Cardiac muscle cell (in vitro differentiated cells and primary cell): Measurements from ENCODE around the gene CDIPT. TPM values are rescaled to one million over a fixed set of nuclear protein-coding genes. Genes with fewer than 3 reads are reported as not detected.
A peak's percentile ranks its signal among the peaks of the same experiment; 100 is the strongest.

Experiments
- DNase-seq, 2 donors: peaks; one replicate each; pipeline versions ENCODE4 v3.0.0 to v3.0.0-alpha.2; 2010 to 2017; ENCODE audit warnings: low read depth in 1 of 2, low spot score in 1 of 2
- H3K27ac ChIP-seq: fragments of 200-600 bp; sonication (generic); 2 replicates; pipeline ENCODE4 v1.5.1; 2016
- H3K27me3 ChIP-seq: fragments of 200-600 bp; sonication (generic); 2 replicates; pipeline ENCODE4 v1.6.0; 2016; ENCODE audit warnings: control low read depth
- H3K36me3 ChIP-seq: fragments of 200-600 bp; sonication (generic); 2 replicates; pipeline ENCODE4 v1.5.1; 2016; ENCODE audit warnings: control low read depth
- H3K4me1 ChIP-seq: fragments of 200-600 bp; sonication (generic); 2 replicates; pipeline ENCODE4 v1.8.1; 2017; ENCODE audit warnings: low read depth, mild to moderate bottlenecking, mixed run types
- H3K4me3 ChIP-seq: fragments of 200-600 bp; sonication (generic); 2 replicates; pipeline ENCODE4 v1.5.1; 2016; ENCODE audit warnings: mild to moderate bottlenecking
- H3K9me3 ChIP-seq: fragments of 200-600 bp; sonication (generic); 2 replicates; pipeline ENCODE4 v1.5.1; 2017; ENCODE audit warnings: low read depth, mild to moderate bottlenecking, control low read depth
- CTCF ChIP-seq: IDR thresholded peaks from 2 replicates; pipeline ENCODE4 v1.5.1; 2012; ENCODE audit warnings: low read depth, mild to moderate bottlenecking, low read length
- polyA plus RNA-seq: library from polyadenylated mRNA; unstranded; fragments of >200 nt; fragmentation: Nextera tagmentation; extraction: Ambion mirVana; gene quantifications from 2 replicates; pipeline ENCODE4 v1.2.1, GENCODE V29; 2016
- total RNA-seq: library from RNA; depleted of rRNA; stranded (reverse); fragments of >200 nt; gene quantifications from 2 replicates; pipeline ENCODE4 v1.2.3, GENCODE V29; 2016

CDIPT gene
- total and polyA plus RNA-seq, 2 experiments from 2014 or later: 139 to 144 TPM

GRCh38 chr16:29857133-29857760, 5.8 kb downstream of the CDIPT start:
- peaks cover 10% of the 10 kb centered on the region for H3K4me1 ChIP-seq
- H3K4me3 ChIP-seq: no peak overlapping the region
- H3K36me3 ChIP-seq: peaks cover 5% of the 10 kb centered on the region
- H3K27ac ChIP-seq: no peak overlapping the region
- no peaks in the 10 kb centered on the region for H3K27me3 ChIP-seq
- TF ChIP-seq CTCF: no peak
- peak in 1 of 2 donors; percentile 72 for DNase-seq
- no peaks in the 10 kb centered on the region for H3K9me3 ChIP-seq

GRCh38 chr16:29854520-29855100, 8.4 kb downstream of the CDIPT start:
- TF ChIP-seq CTCF: no peak
- peaks cover 5% of the 10 kb centered on the region for H3K36me3 ChIP-seq
- H3K27me3 ChIP-seq: no peaks in the 10 kb centered on the region
- H3K4me1 ChIP-seq: peaks cover 13% of the 10 kb centered on the region
- no peaks in the 10 kb centered on the region for H3K9me3 ChIP-seq
- DNase-seq: no peak
- H3K27ac ChIP-seq: peak overlapping the region; percentile 75
- H3K4me3 ChIP-seq: no peak overlapping the region

- H3K27me3 ChIP-seq: no peaks in the 10 kb centered on the region
- H3K9me3 ChIP-seq: no peaks in the 10 kb centered on the region
- DNase-seq: peak in 1 of 2 donors; percentile 90
- H3K27ac ChIP-seq: no peak overlapping the region
- H3K4me1 ChIP-seq: peaks cover 19% of the 10 kb centered on the region
- H3K36me3 ChIP-seq: no peaks in the 10 kb centered on the region
- H3K4me3 ChIP-seq: no peak overlapping the region
- TF ChIP-seq CTCF: no peak
Measured at GRCh38 chr16:29852654-29853053, 10.4 kb downstream of the CDIPT start.

- H3K4me3 ChIP-seq: no peak overlapping the region
- peaks cover 16% of the 10 kb centered on the region for H3K4me1 ChIP-seq
- no peaks in the 10 kb centered on the region for H3K36me3 ChIP-seq
- H3K27ac ChIP-seq: no peak overlapping the region
- DNase-seq: no peak
- no peaks in the 10 kb centered on the region for H3K9me3 ChIP-seq
- H3K27me3 ChIP-seq: no peaks in the 10 kb centered on the region
- TF ChIP-seq CTCF: no peak
Measured at GRCh38 chr16:29850998-29851397, 12.0 kb downstream of the CDIPT start.

GRCh38 chr16:29849505-29849904, 13.5 kb downstream of the CDIPT start:
- no peaks in the 10 kb centered on the region for H3K36me3 ChIP-seq
- H3K9me3 ChIP-seq: no peaks in the 10 kb centered on the region
- H3K4me1 ChIP-seq: peaks cover 9% of the 10 kb centered on the region
- H3K27ac ChIP-seq: peak overlapping the region; percentile 80
- no peak for TF ChIP-seq CTCF
- no peak overlapping the region for H3K4me3 ChIP-seq
- no peaks in the 10 kb centered on the region for H3K27me3 ChIP-seq
- DNase-seq: peak in 1 of 2 donors; percentile 68
